ENCODE data around the gene MAP3K21. TPM values are rescaled to one million over a fixed set of nuclear protein-coding genes. Genes with fewer than 3 reads are reported as not detected.

Gene MAP3K21
- total RNA-seq, 1 donor from 2014 or later = 0.11 TPM

DNA sequence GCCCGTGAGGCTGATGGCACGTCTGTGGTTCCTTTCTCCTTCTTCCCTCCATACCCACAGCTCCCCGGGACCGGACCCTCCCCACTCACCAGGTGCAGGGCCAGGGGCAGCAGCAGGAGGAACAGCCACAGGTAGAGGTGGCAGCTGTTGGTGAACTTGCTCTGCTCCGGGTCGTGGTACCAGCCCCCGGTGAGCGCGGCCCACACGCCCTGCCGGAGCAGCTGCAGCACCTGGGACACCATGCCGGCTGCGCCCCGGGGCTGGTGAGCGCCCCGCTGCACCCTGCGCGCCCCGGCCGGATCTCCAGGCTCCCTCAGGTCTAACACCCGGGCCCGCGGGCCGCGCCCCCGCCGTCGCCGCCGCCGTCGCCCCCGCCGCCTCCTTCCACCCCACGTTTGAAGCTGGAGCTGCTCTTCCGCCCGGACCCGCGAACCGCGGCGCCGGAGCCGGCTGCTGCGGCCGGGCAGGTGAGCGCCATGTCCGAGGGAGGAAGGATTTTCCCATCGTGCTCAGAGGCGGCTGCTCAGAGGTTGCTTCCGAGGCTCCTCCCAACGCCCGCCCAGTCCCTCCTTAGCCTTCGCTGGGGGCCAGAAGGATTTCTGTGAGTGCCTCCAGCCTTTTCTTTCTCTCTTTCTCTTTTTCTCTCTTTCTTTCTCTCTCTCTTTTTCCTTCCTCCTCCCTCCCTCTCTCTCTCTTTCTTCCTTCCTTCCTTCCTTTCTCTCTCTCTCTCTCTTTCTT lies 32.1 kb upstream of the MAP3K21 start, which contains the start of gene PCNX2:
PCNX2 (minus strand) TSS at position 489 of the 738 bp plus-strand sequence; CDS start at position 242, 247 bp downstream.
- H3K4me3 Mint-ChIP-seq (ENCODE audit: unreplicated experiment) = peak within 1 kb of the TSS; percentile 87
- TF ChIP-seq, protein P1, sequence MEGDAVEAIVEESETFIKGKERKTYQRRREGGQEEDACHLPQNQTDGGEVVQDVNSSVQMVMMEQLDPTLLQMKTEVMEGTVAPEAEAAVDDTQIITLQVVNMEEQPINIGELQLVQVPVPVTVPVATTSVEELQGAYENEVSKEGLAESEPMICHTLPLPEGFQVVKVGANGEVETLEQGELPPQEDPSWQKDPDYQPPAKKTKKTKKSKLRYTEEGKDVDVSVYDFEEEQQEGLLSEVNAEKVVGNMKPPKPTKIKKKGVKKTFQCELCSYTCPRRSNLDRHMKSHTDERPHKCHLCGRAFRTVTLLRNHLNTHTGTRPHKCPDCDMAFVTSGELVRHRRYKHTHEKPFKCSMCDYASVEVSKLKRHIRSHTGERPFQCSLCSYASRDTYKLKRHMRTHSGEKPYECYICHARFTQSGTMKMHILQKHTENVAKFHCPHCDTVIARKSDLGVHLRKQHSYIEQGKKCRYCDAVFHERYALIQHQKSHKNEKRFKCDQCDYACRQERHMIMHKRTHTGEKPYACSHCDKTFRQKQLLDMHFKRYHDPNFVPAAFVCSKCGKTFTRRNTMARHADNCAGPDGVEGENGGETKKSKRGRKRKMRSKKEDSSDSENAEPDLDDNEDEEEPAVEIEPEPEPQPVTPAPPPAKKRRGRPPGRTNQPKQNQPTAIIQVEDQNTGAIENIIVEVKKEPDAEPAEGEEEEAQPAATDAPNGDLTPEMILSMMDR (IDR thresholded peaks at IDR 0.05) = no peak
- no peaks in the 10 kb centered on the region for H3K9me3 Mint-ChIP-seq (ENCODE audit: unreplicated experiment)
- H3K4me1 Mint-ChIP-seq (ENCODE audit: unreplicated experiment) = peaks cover 26% of the 10 kb centered on the region
- H3K27ac Mint-ChIP-seq (ENCODE audit: unreplicated experiment) = peak within 1 kb of the TSS; percentile 83
- H3K36me3 Mint-ChIP-seq (ENCODE audit: unreplicated experiment) = no peaks in the 10 kb centered on the region
- DNase-seq (ENCODE audit: extremely low spot score, unreplicated experiment) = no peak
- no peaks in the 10 kb centered on the region for H3K27me3 Mint-ChIP-seq (ENCODE audit: unreplicated experiment)

DNA sequence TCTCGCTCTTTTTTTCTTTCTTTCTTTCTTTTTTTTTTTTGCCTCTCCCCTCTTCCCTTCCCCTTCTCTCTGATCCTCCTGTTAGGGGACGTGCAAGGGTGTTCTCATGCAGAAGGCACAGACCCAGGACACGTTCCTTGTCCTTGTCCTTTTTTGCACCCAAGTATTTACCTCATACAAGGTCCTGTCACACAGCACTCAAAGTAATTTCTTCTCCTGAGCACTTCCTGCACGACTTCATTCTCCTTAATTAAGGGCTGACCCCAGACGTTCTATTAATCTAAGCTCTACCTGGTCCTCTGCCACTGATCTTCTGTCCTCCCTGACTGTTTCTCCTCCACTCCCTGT lies 31.6 kb upstream of the MAP3K21 start:
- Mint-ChIP-seq H3K36me3 (ENCODE audit: unreplicated experiment) (no peaks in the 10 kb centered on the region), H3K4me3 (ENCODE audit: unreplicated experiment) (peak overlapping the region; percentile 87), H3K27me3 (ENCODE audit: unreplicated experiment) (no peaks in the 10 kb centered on the region), H3K4me1 (ENCODE audit: unreplicated experiment) (peaks cover 26% of the 10 kb centered on the region), H3K27ac (ENCODE audit: unreplicated experiment) (peak overlapping the region; percentile 32), H3K9me3 (ENCODE audit: unreplicated experiment) (peaks cover 2% of the 10 kb centered on the region)
- DNase-seq (ENCODE audit: extremely low spot score, unreplicated experiment) = no peak
- TF ChIP-seq, protein P1 (IDR thresholded peaks at IDR 0.05) = no peak

DNA sequence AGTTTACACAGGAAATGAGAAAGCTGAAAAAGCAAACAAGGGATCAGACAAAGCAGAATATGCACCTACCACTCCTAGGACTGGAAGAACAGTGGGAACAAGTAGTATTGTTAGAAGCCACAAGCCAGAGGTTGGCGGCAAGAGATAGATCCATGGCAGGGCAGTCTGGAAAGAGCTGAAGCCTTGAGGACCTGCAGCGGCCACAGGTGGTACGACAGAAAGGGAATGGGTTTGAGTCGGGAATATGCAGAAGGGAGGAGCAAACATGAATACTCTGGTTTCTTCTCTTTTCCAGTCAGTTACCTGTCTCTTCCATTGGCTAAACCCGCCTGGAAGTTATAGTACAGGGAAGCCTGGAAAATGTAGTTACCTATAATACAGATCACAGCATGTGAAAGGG lies 28.1 kb upstream of the MAP3K21 start:
- no peaks in the 10 kb centered on the region for H3K36me3 Mint-ChIP-seq (ENCODE audit: unreplicated experiment)
- no peak overlapping the region for H3K4me3 Mint-ChIP-seq (ENCODE audit: unreplicated experiment)
- DNase-seq (ENCODE audit: extremely low spot score, unreplicated experiment) = no peak
- no peak overlapping the region for H3K27ac Mint-ChIP-seq (ENCODE audit: unreplicated experiment)
- H3K27me3 Mint-ChIP-seq (ENCODE audit: unreplicated experiment) = peaks cover 6% of the 10 kb centered on the region
- H3K4me1 Mint-ChIP-seq (ENCODE audit: unreplicated experiment) = peaks cover 12% of the 10 kb centered on the region
- TF ChIP-seq, protein P1 (IDR thresholded peaks at IDR 0.05) = no peak
- peaks cover 4% of the 10 kb centered on the region for H3K9me3 Mint-ChIP-seq (ENCODE audit: unreplicated experiment)

GRCh38 chr1:233300326-233300725 lies 27.2 kb upstream of the MAP3K21 start:
- DNase-seq (ENCODE audit: extremely low spot score, unreplicated experiment) = no peak
- TF ChIP-seq, protein P1 (IDR thresholded peaks at IDR 0.05) = no peak
- H3K9me3 Mint-ChIP-seq (ENCODE audit: unreplicated experiment) = peaks cover 4% of the 10 kb centered on the region
- no peak overlapping the region for H3K27ac Mint-ChIP-seq (ENCODE audit: unreplicated experiment)
- peaks cover 7% of the 10 kb centered on the region for H3K27me3 Mint-ChIP-seq (ENCODE audit: unreplicated experiment)
- peaks cover 6% of the 10 kb centered on the region for H3K4me1 Mint-ChIP-seq (ENCODE audit: unreplicated experiment)
- H3K36me3 Mint-ChIP-seq (ENCODE audit: unreplicated experiment) = no peaks in the 10 kb centered on the region
- H3K4me3 Mint-ChIP-seq (ENCODE audit: unreplicated experiment) = no peak overlapping the region

DNA sequence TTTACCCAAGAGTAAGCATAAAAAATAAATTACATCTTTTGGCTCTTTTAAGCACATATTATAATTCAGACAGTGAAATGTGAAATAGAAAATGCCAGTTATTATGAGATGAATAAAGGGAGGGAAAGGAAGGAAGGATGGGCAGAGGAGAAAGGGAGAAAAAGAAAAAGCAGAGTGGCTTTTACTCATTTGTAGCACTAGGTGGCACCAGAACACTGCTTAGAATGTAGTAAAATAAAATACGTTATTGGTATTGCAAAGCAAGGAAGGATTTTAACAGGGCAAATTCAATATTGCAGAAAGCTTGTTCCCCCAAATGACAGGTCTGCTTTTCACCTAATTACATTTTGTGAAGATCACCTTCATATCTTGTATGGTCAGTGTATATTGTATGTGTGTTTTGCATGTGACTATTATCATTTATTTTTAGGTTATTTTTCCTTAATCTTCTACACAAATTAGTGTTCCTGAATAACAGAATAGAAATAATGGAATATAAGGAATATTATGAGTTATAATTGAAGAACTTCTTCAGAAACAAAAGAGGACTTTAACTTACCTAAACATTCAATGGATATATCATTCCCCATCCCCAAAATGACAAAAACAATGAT lies 22.9 kb upstream of the MAP3K21 start:
- H3K9me3 Mint-ChIP-seq (ENCODE audit: unreplicated experiment) = peaks cover 4% of the 10 kb centered on the region
- H3K4me1 Mint-ChIP-seq (ENCODE audit: unreplicated experiment) = no peaks in the 10 kb centered on the region
- DNase-seq (ENCODE audit: extremely low spot score, unreplicated experiment) = no peak
- H3K27me3 Mint-ChIP-seq (ENCODE audit: unreplicated experiment) = peaks cover 29% of the 10 kb centered on the region
- no peaks in the 10 kb centered on the region for H3K36me3 Mint-ChIP-seq (ENCODE audit: unreplicated experiment)
- TF ChIP-seq, protein P1 (IDR thresholded peaks at IDR 0.05) = peak; percentile 82
- H3K4me3 Mint-ChIP-seq (ENCODE audit: unreplicated experiment) = no peak overlapping the region
- H3K27ac Mint-ChIP-seq (ENCODE audit: unreplicated experiment) = no peak overlapping the region
